PC-9 (cell line): ENCODE data around the gene GRB7. TPM values are rescaled to one million over a fixed set of nuclear protein-coding genes. Genes with fewer than 3 reads are reported as not detected.

Source experiments
- BruUV-seq: library from RNA; stranded (reverse); fragments of 400-500 nt; replicated peaks from 2 replicates; lab custom pipeline; 2021; lab: Mats Ljungman, UMichigan
- CTCF ChIA-PET: fragments of 300-600 bp; sonication (Branson Sonifier 250); formaldehyde crosslinking; loops from one replicate; lab custom pipeline; 2022; ENCODE audit warnings: antibody characterized with exemption; lab: Charles Lee
- POLR2A ChIA-PET: fragments of 300-600 bp; sonication (Branson Sonifier 250); formaldehyde crosslinking; loops from one replicate; lab custom pipeline; 2022; ENCODE audit warnings: antibody characterized with exemption; ENCODE audit not compliant: unreplicated experiment; lab: Charles Lee
- DNase-seq, 2 experiments: peaks; one replicate each; pipeline versions ENCODE4 v3.0.0 to v3.0.0-alpha.2; 2015 to 2022; ENCODE audit warnings: mixed read lengths in 1 of 2
- H2AFZ ChIP-seq: fragments of 200-600 bp; sonication (generic); 2 replicates; pipeline ENCODE4 v1.8.1; 2017; ENCODE audit warnings: antibody characterized with exemption
- H3F3A ChIP-seq: fragments of 200-600 bp; sonication (generic); 2 replicates; pipeline ENCODE4 v1.8.1; 2017; ENCODE audit warnings: antibody characterized with exemption, mild to moderate bottlenecking, low read depth; ENCODE audit not compliant: insufficient read depth
- H3K27ac ChIP-seq: fragments of 200-600 bp; sonication (generic); 2 replicates; pipeline ENCODE4 v1.6.1; 2016; ENCODE audit warnings: mixed run types
- H3K27me3 ChIP-seq: fragments of 200-600 bp; sonication (generic); 2 replicates; pipeline ENCODE4 v1.6.1; 2016; ENCODE audit warnings: low read depth, mixed run types; ENCODE audit not compliant: insufficient read depth
- H3K36me3 ChIP-seq: fragments of 200-600 bp; sonication (generic); 2 replicates; pipeline ENCODE4 v1.6.1; 2016; ENCODE audit warnings: low read depth, mixed run types
- H3K4me1 ChIP-seq: fragments of 200-600 bp; sonication (generic); replicated peaks from 2 replicates; pipeline ENCODE4 v1.6.1; 2016; ENCODE audit warnings: mixed run types; ENCODE audit not compliant: insufficient read depth
- H3K4me2 ChIP-seq: fragments of 200-600 bp; sonication (generic); 2 replicates; pipeline ENCODE4 v1.6.1; 2017; ENCODE audit warnings: mixed run types
- H3K4me3 ChIP-seq: fragments of 200-600 bp; sonication (generic); 2 replicates; pipeline ENCODE4 v1.6.1; 2016; ENCODE audit warnings: mixed run types
- H3K79me2 ChIP-seq: fragments of 200-600 bp; sonication (generic); 2 replicates; pipeline ENCODE4 v1.6.1; 2017; ENCODE audit warnings: low read depth, mixed run types
- H3K9me2 ChIP-seq: fragments of 200-600 bp; sonication (generic); 2 replicates; pipeline ENCODE4 v1.8.1; 2017; ENCODE audit warnings: mild to moderate bottlenecking; ENCODE audit not compliant: insufficient read depth
- H3K9me3 ChIP-seq: fragments of 200-600 bp; sonication (generic); 2 replicates; pipeline ENCODE4 v1.8.1; 2016; ENCODE audit warnings: low read depth; ENCODE audit not compliant: insufficient read depth
- H4K20me1 ChIP-seq: fragments of 200-600 bp; sonication (generic); 2 replicates; pipeline ENCODE4 v1.8.1; 2017; ENCODE audit not compliant: insufficient read depth
- EZH2 ChIP-seq: fragments of 200-600 bp; sonication (generic); IDR thresholded peaks from 2 replicates; pipeline ENCODE4 v1.8.0; 2017; ENCODE audit warnings: antibody characterized with exemption, low read depth
- intact Hi-C: fragments of 100-400 bp; cut with micrococcal nuclease; formaldehyde crosslinking; loops from one replicate; pipeline ENCODE4 v1.10.0; 2022; ENCODE audit not compliant: unreplicated experiment
- total RNA-seq: library from RNA; stranded (reverse); gene quantifications from 2 replicates; pipeline ENCODE4 v1.2.3, GENCODE V29; 2021
- TF ChIP-seq, protein P1 (sequence below): fragments of 200-600 bp; sonication (generic); conservative IDR thresholded peaks from 2 replicates; pipeline ENCODE4 v1.6.1; 2017; ENCODE audit warnings: mixed run types, antibody characterized with exemption, mild to moderate bottlenecking, moderate library complexity

Gene GRB7
- total RNA-seq, 1 experiment from 2014 or later, result 49.1 TPM

DNA sequence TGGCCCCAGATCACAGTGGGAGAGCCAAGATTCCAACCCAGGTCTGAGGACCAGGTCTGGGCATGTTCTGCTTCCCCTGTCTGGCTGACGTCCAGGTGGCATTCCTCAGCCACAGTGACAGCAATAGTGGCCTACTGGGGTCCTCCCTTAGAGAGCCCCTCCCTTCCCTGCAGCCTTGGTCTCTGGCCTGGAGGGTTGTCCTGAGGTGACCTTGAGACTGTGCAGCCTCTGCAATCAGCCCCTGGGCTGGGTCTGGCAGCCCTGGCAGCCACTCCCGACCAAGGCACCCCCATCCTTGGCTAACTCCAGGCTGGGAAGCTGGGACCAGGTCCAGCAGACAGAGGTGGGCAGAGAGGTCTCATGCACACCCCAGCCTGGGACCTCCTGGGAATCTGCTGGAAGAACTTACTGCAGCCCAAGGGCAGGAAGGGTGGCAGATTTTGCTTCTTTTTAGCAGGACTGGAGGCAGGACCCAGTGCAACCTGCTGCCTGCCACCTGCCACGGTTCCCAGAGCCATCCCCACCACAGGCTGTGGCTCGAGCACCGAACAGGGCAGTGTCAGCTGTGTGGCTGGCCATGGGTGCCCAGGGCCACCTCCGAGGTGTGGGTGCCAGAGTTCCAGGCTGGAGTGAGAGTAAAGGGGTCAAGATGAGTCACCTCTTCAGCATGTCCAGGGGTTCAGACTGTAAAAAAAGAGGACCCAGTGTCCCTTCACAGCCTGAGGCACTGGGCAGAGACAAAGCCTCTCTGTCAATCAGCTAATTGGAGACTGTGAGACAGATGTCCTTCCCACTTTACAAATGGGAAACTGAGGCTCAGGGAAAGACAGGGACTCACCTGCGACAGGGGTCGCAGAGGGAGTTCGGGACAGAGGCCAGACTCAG lies 12.6 kb downstream of the GRB7 start:
- BruUV-seq, result no TSS peak
- POLR2A ChIA-PET, result no interaction called here
- intact Hi-C loops, result loop anchor here (1.0 to 10.0 kb wide), 6 partner anchors 10 to 204 kb away; partner anchors contain the start of genes LRRC3C, MIEN1 and ORMDL3
- Histone ChIP-seq H3K4me2 (peak overlapping the region; percentile 33; the same call in 1 of the 2 replicates), H3K9me2 (no peaks in the 10 kb centered on the region), H3K9me3 (no peaks in the 10 kb centered on the region), H4K20me1 (no peaks in the 10 kb centered on the region), H3K4me3 (no peak overlapping the region), H3K27me3 (no peaks in the 10 kb centered on the region), H3K27ac (no peak overlapping the region), H3K79me2 (no peaks in the 10 kb centered on the region), H3K36me3 (peaks cover 4% of the 10 kb centered on the region; the same call in 1 of the 2 replicates), H3K4me1 (peaks cover 46% of the 10 kb centered on the region), H3F3A (peaks cover 49% of the 10 kb centered on the region; the same call in 1 of the 2 replicates), H2AFZ (no peak overlapping the region)
- DNase-seq, result peak; percentile 39 to 79
- CTCF ChIA-PET, result interaction anchor here (0.7 kb wide), 1 partner anchor 12 kb away, joined by 5 read pairs; no protein-coding TSS in a partner anchor
- no peak for TF ChIP-seq EZH2
- TF ChIP-seq, protein P1, sequence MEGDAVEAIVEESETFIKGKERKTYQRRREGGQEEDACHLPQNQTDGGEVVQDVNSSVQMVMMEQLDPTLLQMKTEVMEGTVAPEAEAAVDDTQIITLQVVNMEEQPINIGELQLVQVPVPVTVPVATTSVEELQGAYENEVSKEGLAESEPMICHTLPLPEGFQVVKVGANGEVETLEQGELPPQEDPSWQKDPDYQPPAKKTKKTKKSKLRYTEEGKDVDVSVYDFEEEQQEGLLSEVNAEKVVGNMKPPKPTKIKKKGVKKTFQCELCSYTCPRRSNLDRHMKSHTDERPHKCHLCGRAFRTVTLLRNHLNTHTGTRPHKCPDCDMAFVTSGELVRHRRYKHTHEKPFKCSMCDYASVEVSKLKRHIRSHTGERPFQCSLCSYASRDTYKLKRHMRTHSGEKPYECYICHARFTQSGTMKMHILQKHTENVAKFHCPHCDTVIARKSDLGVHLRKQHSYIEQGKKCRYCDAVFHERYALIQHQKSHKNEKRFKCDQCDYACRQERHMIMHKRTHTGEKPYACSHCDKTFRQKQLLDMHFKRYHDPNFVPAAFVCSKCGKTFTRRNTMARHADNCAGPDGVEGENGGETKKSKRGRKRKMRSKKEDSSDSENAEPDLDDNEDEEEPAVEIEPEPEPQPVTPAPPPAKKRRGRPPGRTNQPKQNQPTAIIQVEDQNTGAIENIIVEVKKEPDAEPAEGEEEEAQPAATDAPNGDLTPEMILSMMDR, result no peak

DNA sequence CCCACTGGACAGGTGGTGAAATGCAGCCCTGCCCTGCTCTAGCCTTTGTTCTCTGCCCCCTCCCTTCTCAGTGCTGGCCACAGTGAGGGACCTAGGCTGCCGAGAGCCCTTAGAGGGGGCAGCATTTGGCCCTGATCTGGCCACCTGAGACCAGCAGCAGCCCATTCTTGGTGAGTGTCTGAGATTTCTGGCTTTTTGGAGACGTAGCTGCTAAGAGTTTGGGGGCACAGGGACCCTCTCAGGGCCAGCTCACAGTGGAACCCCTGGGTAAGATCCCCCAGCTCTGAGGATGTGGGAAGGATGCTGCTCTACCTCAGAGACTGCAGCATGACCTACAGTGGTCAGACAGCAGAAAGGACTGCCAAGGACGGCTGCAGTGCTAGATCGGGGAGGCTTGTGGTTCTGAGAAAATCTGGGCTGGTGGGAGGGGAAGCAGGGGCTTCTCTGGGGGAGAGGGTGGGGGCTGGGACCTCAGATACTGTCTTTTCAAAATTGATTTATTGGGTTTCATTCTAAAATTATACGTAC lies 13.3 kb downstream of the GRB7 start:
- H3K9me3 ChIP-seq, result no peaks in the 10 kb centered on the region
- H3F3A ChIP-seq, result peaks cover 50% of the 10 kb centered on the region; the same call in 1 of the 2 replicates
- H3K36me3 ChIP-seq, result peaks cover 3% of the 10 kb centered on the region; the same call in 1 of the 2 replicates
- H3K4me1 ChIP-seq, result peaks cover 47% of the 10 kb centered on the region
- no TSS peak for BruUV-seq
- POLR2A ChIA-PET, result no interaction called here
- no peak overlapping the region for H2AFZ ChIP-seq
- intact Hi-C loops, result loop anchor here (5.0 to 10.0 kb wide), 4 partner anchors 44 to 204 kb away; partner anchors contain the start of genes LRRC3C and ORMDL3
- peak in 1 of 2 experiments; percentile 10 for DNase-seq
- CTCF ChIA-PET, result interaction anchor here (0.7 kb wide), 1 partner anchor 12 kb away, joined by 5 read pairs; no protein-coding TSS in a partner anchor
- H4K20me1 ChIP-seq, result no peaks in the 10 kb centered on the region
- TF ChIP-seq, protein P1, result no peak
- no peak for TF ChIP-seq EZH2
- no peaks in the 10 kb centered on the region for H3K79me2 ChIP-seq
- no peak overlapping the region for H3K4me3 ChIP-seq
- no peaks in the 10 kb centered on the region for H3K27me3 ChIP-seq
- no peak overlapping the region for H3K27ac ChIP-seq
- 0 out of 2 replicates have a peak overlapping the region, but pooled peaks have one; percentile 33 for H3K4me2 ChIP-seq
- no peaks in the 10 kb centered on the region for H3K9me2 ChIP-seq

DNA sequence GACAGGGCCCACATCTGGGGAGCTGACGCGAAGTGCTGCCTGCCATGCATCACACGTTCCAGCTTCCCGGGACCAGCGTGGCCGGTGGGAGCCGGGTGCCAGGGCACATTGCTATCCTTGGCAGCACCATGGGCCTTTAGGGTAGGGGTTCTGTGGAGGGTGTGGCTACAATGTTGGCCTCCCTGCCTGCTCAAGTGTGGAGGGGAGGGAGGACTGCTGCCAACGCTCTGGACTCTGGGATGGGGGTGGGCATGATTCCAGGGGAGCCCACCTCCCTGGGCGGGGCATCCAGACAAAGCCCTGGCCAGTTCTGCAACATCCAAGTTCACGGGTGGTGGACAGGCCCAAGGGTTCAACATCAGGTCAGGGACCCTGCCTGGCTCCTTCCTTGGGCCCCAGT lies 13.9 kb downstream of the GRB7 start:
- peaks cover 47% of the 10 kb centered on the region for H3K4me1 ChIP-seq
- no peaks in the 10 kb centered on the region for H3K79me2 ChIP-seq
- H3K27ac ChIP-seq, result no peak overlapping the region
- intact Hi-C loops, result loop anchor here (5.0 to 10.0 kb wide), 4 partner anchors 44 to 204 kb away; partner anchors contain the start of genes LRRC3C and ORMDL3
- H2AFZ ChIP-seq, result no peak overlapping the region
- H3K9me2 ChIP-seq, result no peaks in the 10 kb centered on the region
- DNase-seq, result no peak
- peaks cover 48% of the 10 kb centered on the region; the same call in 1 of the 2 replicates for H3F3A ChIP-seq
- TF ChIP-seq, protein P1, result no peak
- no peak for TF ChIP-seq EZH2
- no peaks in the 10 kb centered on the region for H3K9me3 ChIP-seq
- no peak overlapping the region for H3K4me2 ChIP-seq
- H3K27me3 ChIP-seq, result no peaks in the 10 kb centered on the region
- no TSS peak for BruUV-seq
- no peaks in the 10 kb centered on the region for H3K36me3 ChIP-seq
- ChIA-PET POLR2A (interaction anchor here (0.7 kb wide), 1 partner anchor 86 kb away, joined by 26 read pairs; the partner anchor contains the start of gene TCAP), CTCF (interaction anchor here (0.6 to 2.7 kb wide), 3 partner anchors 22 to 130 kb away, joined by 4 to 11 read pairs (median 9); no protein-coding TSS in a partner anchor)
- H3K4me3 ChIP-seq, result no peak overlapping the region
- H4K20me1 ChIP-seq, result no peaks in the 10 kb centered on the region
